ENCODE results near the gene THSD4.

THSD4 gene

DNA sequence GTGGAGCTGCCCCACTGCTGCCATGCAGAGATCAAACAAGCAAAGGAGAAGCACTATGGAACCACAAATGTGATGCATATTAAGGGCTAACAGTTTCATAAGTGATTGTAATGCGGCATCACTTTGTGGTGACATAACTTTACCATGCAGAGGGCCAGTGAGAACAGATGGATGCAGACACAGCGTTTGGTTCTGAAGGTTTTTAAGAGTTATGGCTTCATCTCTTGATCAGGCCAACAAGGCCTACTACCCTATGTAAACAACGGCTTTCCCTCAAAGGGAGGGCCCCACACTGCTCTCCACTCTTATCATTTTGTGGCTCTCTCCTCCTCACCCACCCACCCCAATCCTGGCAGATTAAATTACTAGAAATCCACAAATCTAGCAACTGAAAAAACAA, 708.5 kb downstream of the THSD4 start:
- TF ChIP-seq JUND (IDR thresholded peaks at IDR 0.05; ENCODE audit: low read depth), result no peak
- DNase-seq (ENCODE audit: low read depth in 1 of 2, low spot score in 1 of 2), result no peak
- in situ Hi-C loops (cut with HindIII; ENCODE audit: low pct_unique_long_range_greater_than_20kb, low sequenced_read_pairs), result no loop called here

DNA sequence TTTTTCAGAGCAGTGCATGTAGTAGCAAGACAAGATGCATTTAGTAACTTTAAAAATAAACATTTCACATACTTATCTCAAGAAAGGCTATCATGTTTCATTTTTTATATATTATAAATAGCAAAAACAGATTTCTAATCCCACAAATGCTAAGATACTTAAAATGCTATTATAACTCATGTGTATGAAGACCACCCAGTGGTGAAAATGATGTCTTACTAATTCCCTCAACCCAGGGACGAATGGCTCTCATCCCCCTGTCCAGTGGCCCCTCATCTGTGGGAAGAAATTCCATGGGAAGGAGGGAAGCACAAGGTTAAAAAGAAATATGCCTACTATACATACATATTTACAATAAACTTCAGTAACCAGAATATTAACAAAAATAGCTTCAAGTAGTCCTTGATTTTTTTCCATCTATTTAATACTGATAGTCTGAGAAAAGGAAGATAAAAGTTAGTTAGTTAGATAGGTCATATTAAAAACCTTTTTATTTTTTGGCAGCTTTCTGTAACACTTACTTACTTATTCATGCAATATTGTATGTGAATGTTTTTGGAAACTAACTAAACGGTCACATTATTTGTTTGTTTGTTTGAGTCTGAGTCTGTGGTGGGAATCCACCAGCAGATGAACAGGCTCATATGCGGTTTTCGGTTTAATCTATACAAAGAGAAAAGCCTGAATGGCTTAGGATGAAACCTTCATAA, 709.9 kb downstream of the THSD4 start:
- in situ Hi-C loops (cut with HindIII; ENCODE audit: low pct_unique_long_range_greater_than_20kb, low sequenced_read_pairs), result no loop called here
- TF ChIP-seq JUND (IDR thresholded peaks at IDR 0.05; ENCODE audit: low read depth), result no peak
- no peak for DNase-seq (ENCODE audit: low read depth in 1 of 2, low spot score in 1 of 2)

DNA sequence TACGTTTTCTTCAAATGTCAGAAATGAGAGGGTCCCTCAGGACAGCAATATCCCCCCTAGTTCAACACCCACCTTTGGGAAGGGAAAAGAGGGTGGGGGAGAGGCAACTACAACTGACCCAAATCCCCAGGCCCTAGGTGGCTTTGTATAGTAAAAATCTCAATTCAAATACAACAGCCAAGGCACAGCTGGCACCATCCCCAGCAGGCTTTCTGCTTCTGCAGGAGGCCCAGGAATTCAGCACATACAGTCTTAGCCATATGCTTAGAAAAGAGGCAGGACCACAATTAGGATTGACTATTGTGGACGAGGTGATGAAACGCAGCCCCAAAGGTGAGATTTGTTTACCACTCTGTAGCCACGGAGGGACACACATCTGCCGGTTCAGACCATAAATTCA, 710.9 kb downstream of the THSD4 start:
- DNase-seq (ENCODE audit: low read depth in 1 of 2, low spot score in 1 of 2), result no peak
- in situ Hi-C loops (cut with HindIII; ENCODE audit: low pct_unique_long_range_greater_than_20kb, low sequenced_read_pairs), result no loop called here
- no peak for TF ChIP-seq JUND (IDR thresholded peaks at IDR 0.05; ENCODE audit: low read depth)

DNA sequence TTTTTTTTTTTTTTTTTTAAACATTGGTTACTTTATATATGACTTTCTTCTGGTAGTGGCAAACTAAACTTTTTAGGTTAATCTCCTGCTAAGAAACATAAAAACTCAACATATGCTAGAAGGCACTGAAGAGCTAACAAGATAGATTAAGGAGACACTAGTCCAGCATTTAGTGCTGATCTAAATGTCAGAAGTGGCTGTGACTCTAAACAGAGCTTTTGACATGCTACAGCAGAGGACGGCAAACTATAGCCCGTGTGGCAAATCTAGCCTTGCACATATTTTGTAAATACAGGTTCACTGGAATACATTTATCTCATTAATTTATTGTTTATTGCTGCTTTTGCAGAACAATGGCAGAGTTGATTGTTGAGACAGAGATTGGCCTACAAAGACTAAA, 715.7 kb downstream of the THSD4 start:
- in situ Hi-C loops (cut with HindIII; ENCODE audit: low pct_unique_long_range_greater_than_20kb, low sequenced_read_pairs), result no loop called here
- DNase-seq (ENCODE audit: low read depth in 1 of 2, low spot score in 1 of 2), result no peak
- TF ChIP-seq JUND (IDR thresholded peaks at IDR 0.05; ENCODE audit: low read depth), result no peak
